SIG-M5 treated with dmso at 0.1 percent for 504 hours (cell line): ENCODE measurements around the gene CXXC5.

ENCODE experiments used
- DNase-seq: peaks from one replicate; lab custom pipeline; 2025; ENCODE audit not compliant: unreplicated experiment; lab: John Stamatoyannopoulos, UW

CXXC5 gene

GRCh38 chr5:139638090-139638735 is 9.9 kb upstream of the CXXC5 start:
- DNase-seq, result peak; percentile 30

GRCh38 chr5:139638736-139639618 is 9.2 kb upstream of the CXXC5 start:
- DNase-seq, result no peak

GRCh38 chr5:139639619-139640380 is 8.3 kb upstream of the CXXC5 start:
- DNase-seq, result peak; percentile 19

- no peak for DNase-seq
Measured at GRCh38 chr5:139640421-139641115, 7.6 kb upstream of the CXXC5 start.

GRCh38 chr5:139641116-139642080 is 6.8 kb upstream of the CXXC5 start:
- DNase-seq, result no peak

- no peak for DNase-seq
Measured at GRCh38 chr5:139642213-139642612, 5.9 kb upstream of the CXXC5 start.

GRCh38 chr5:139642891-139643871 is 5.0 kb upstream of the CXXC5 start:
- peak; percentile 53 for DNase-seq

GRCh38 chr5:139644001-139644456 is 4.1 kb upstream of the CXXC5 start:
- DNase-seq, result no peak

GRCh38 chr5:139644646-139645429 is 3.3 kb upstream of the CXXC5 start:
- no peak for DNase-seq

- DNase-seq, result no peak
Measured at GRCh38 chr5:139645430-139645871, 2.7 kb upstream of the CXXC5 start.

GRCh38 chr5:139646111-139646510 is 2.0 kb upstream of the CXXC5 start:
- DNase-seq, result no peak

- DNase-seq, result peak; percentile 96
Measured at GRCh38 chr5:139646912-139647505, 1.1 kb upstream of the CXXC5 start.

GRCh38 chr5:139647506-139648204 is 494 bp upstream of the CXXC5 start:
- DNase-seq, result no peak

GRCh38 chr5:139649082-139649991 is 1.2 kb downstream of the CXXC5 start:
- peak; percentile 55 for DNase-seq

- DNase-seq, result no peak
Measured at GRCh38 chr5:139650031-139650688, 2.0 kb downstream of the CXXC5 start.
